ENCODE results near the gene CEP128. TPM values are rescaled to one million over a fixed set of nuclear protein-coding genes. Genes with fewer than 3 reads are reported as not detected.

Gene CEP128
- total RNA-seq, 2 experiments from 2014 or later = 19.4 to 22.8 TPM

- Mint-ChIP-seq H3K36me3 (peaks cover 5% of the 10 kb centered on the region), H3K4me1 (ENCODE audit: low read depth) (no peaks in the 10 kb centered on the region), H3K27me3 (no peaks in the 10 kb centered on the region), H3K4me3 (no peak overlapping the region), H3K27ac (no peak overlapping the region), H3K9me3 (no peaks in the 10 kb centered on the region)
- intact Hi-C loops (cut with micrococcal nuclease) = no loop called here
- DNase-seq = no peak
- ChIA-PET CTCF (no interaction called here), POLR2A (no interaction called here)
Measured at GRCh38 chr14:80764921-80765507, 176.5 kb downstream of the CEP128 start.

- Mint-ChIP-seq H3K9me3 (no peaks in the 10 kb centered on the region), H3K4me1 (ENCODE audit: low read depth) (no peaks in the 10 kb centered on the region), H3K27me3 (no peaks in the 10 kb centered on the region), H3K36me3 (peaks cover 3% of the 10 kb centered on the region), H3K4me3 (no peak overlapping the region), H3K27ac (no peak overlapping the region)
- intact Hi-C loops (cut with micrococcal nuclease) = no loop called here
- POLR2A ChIA-PET = no interaction called here
- no peak for DNase-seq
- CTCF ChIA-PET = no interaction called here
Measured at GRCh38 chr14:80764496-80764895, 177.0 kb downstream of the CEP128 start.

- Mint-ChIP-seq H3K4me3 (no peak overlapping the region), H3K4me1 (ENCODE audit: low read depth) (no peaks in the 10 kb centered on the region), H3K9me3 (no peaks in the 10 kb centered on the region), H3K27me3 (no peaks in the 10 kb centered on the region), H3K27ac (no peak overlapping the region), H3K36me3 (peaks cover 5% of the 10 kb centered on the region)
- DNase-seq = no peak
- intact Hi-C loops (cut with micrococcal nuclease) = no loop called here
- ChIA-PET POLR2A (no interaction called here), CTCF (no interaction called here)
Measured at GRCh38 chr14:80762641-80763228, 178.8 kb downstream of the CEP128 start.

GRCh38 chr14:80754696-80755095 is 186.8 kb downstream of the CEP128 start:
- Mint-ChIP-seq H3K4me1 (ENCODE audit: low read depth) (peaks cover 4% of the 10 kb centered on the region), H3K27me3 (no peaks in the 10 kb centered on the region), H3K27ac (no peak overlapping the region), H3K36me3 (peaks cover 19% of the 10 kb centered on the region), H3K9me3 (no peaks in the 10 kb centered on the region), H3K4me3 (no peak overlapping the region)
- DNase-seq = no peak
- ChIA-PET POLR2A (no interaction called here), CTCF (no interaction called here)
- intact Hi-C loops (cut with micrococcal nuclease) = no loop called here

GRCh38 chr14:80751285-80751684 is 190.3 kb downstream of the CEP128 start:
- peaks cover 2% of the 10 kb centered on the region for H3K4me1 Mint-ChIP-seq (ENCODE audit: low read depth)
- H3K27me3 Mint-ChIP-seq = no peaks in the 10 kb centered on the region
- intact Hi-C loops (cut with micrococcal nuclease) = no loop called here
- ChIA-PET POLR2A (no interaction called here), CTCF (no interaction called here)
- DNase-seq = no peak
- H3K36me3 Mint-ChIP-seq = peaks cover 18% of the 10 kb centered on the region
- no peaks in the 10 kb centered on the region for H3K9me3 Mint-ChIP-seq
- no peak overlapping the region for H3K4me3 Mint-ChIP-seq
- no peak overlapping the region for H3K27ac Mint-ChIP-seq

GRCh38 chr14:80726211-80726610 is 215.3 kb downstream of the CEP128 start:
- intact Hi-C loops (cut with micrococcal nuclease) = no loop called here
- H3K36me3 Mint-ChIP-seq = no peaks in the 10 kb centered on the region
- DNase-seq = no peak
- no peak overlapping the region for H3K4me3 Mint-ChIP-seq
- H3K4me1 Mint-ChIP-seq (ENCODE audit: low read depth) = no peaks in the 10 kb centered on the region
- CTCF ChIA-PET = no interaction called here
- no peaks in the 10 kb centered on the region for H3K27me3 Mint-ChIP-seq
- no peak overlapping the region for H3K27ac Mint-ChIP-seq
- no peaks in the 10 kb centered on the region for H3K9me3 Mint-ChIP-seq
- POLR2A ChIA-PET = no interaction called here

GRCh38 chr14:80718940-80719339 is 222.6 kb downstream of the CEP128 start:
- CTCF ChIA-PET = no interaction called here

GRCh38 chr14:80714474-80714873 is 227.1 kb downstream of the CEP128 start:
- ChIA-PET CTCF (no interaction called here), POLR2A (no interaction called here)
- Mint-ChIP-seq H3K27ac (no peak overlapping the region), H3K36me3 (peaks cover 2% of the 10 kb centered on the region), H3K4me3 (no peak overlapping the region), H3K9me3 (no peaks in the 10 kb centered on the region), H3K27me3 (no peaks in the 10 kb centered on the region), H3K4me1 (ENCODE audit: low read depth) (peaks cover 4% of the 10 kb centered on the region)
- intact Hi-C loops (cut with micrococcal nuclease) = no loop called here
- no peak for DNase-seq

More at GRCh38 chr14:80718940-80719339, 222.6 kb downstream of the CEP128 start:
- Mint-ChIP-seq H3K9me3 (no peaks in the 10 kb centered on the region), H3K27me3 (no peaks in the 10 kb centered on the region), H3K4me1 (ENCODE audit: low read depth) (peaks cover 4% of the 10 kb centered on the region), H3K4me3 (no peak overlapping the region), H3K36me3 (peaks cover 2% of the 10 kb centered on the region), H3K27ac (no peak overlapping the region)
- POLR2A ChIA-PET = no interaction called here
- intact Hi-C loops (cut with micrococcal nuclease) = no loop called here
- no peak for DNase-seq

- H3K4me3 Mint-ChIP-seq = no peak overlapping the region
- peaks cover 2% of the 10 kb centered on the region for H3K36me3 Mint-ChIP-seq
- no peak overlapping the region for H3K27ac Mint-ChIP-seq
- POLR2A ChIA-PET = no interaction called here
- no peak for DNase-seq
- intact Hi-C loops (cut with micrococcal nuclease) = no loop called here
- H3K27me3 Mint-ChIP-seq = no peaks in the 10 kb centered on the region
- no peaks in the 10 kb centered on the region for H3K9me3 Mint-ChIP-seq
- peaks cover 4% of the 10 kb centered on the region for H3K4me1 Mint-ChIP-seq (ENCODE audit: low read depth)
- CTCF ChIA-PET = no interaction called here
Measured at GRCh38 chr14:80713076-80713850, 228.3 kb downstream of the CEP128 start.

- ChIA-PET CTCF (no interaction called here), POLR2A (no interaction called here)
- intact Hi-C loops (cut with micrococcal nuclease) = no loop called here
- Mint-ChIP-seq H3K4me3 (no peak overlapping the region), H3K27ac (no peak overlapping the region), H3K9me3 (no peaks in the 10 kb centered on the region), H3K36me3 (peaks cover 9% of the 10 kb centered on the region), H3K4me1 (ENCODE audit: low read depth) (no peaks in the 10 kb centered on the region), H3K27me3 (no peaks in the 10 kb centered on the region)
- DNase-seq = no peak
Measured at GRCh38 chr14:80705241-80705980, 236.1 kb downstream of the CEP128 start.

GRCh38 chr14:80700601-80701000 is 240.9 kb downstream of the CEP128 start:
- ChIA-PET POLR2A (no interaction called here), CTCF (no interaction called here)
- no peak for DNase-seq
- no peaks in the 10 kb centered on the region for H3K4me1 Mint-ChIP-seq (ENCODE audit: low read depth)
- no peaks in the 10 kb centered on the region for H3K27me3 Mint-ChIP-seq
- H3K36me3 Mint-ChIP-seq = peaks cover 8% of the 10 kb centered on the region
- H3K27ac Mint-ChIP-seq = no peak overlapping the region
- no peaks in the 10 kb centered on the region for H3K9me3 Mint-ChIP-seq
- intact Hi-C loops (cut with micrococcal nuclease) = no loop called here
- no peak overlapping the region for H3K4me3 Mint-ChIP-seq

GRCh38 chr14:80699861-80700260 is 241.7 kb downstream of the CEP128 start:
- intact Hi-C loops (cut with micrococcal nuclease) = no loop called here
- no peak overlapping the region for H3K4me3 Mint-ChIP-seq
- no peak overlapping the region for H3K27ac Mint-ChIP-seq
- H3K9me3 Mint-ChIP-seq = no peaks in the 10 kb centered on the region
- DNase-seq = no peak
- no peaks in the 10 kb centered on the region for H3K27me3 Mint-ChIP-seq
- POLR2A ChIA-PET = no interaction called here
- H3K4me1 Mint-ChIP-seq (ENCODE audit: low read depth) = no peaks in the 10 kb centered on the region
- CTCF ChIA-PET = no interaction called here
- peaks cover 9% of the 10 kb centered on the region for H3K36me3 Mint-ChIP-seq
